Keratinocyte (primary cell): ENCODE results near the gene ARHGAP15. TPM values are rescaled to one million over a fixed set of nuclear protein-coding genes. Genes with fewer than 3 reads are reported as not detected.

Experiments
- DNase-seq: peaks from one replicate; pipeline ENCODE4 v3.0.0-alpha.2; 2011; ENCODE audit warnings: low read depth, missing footprints, low spot score
- FAIRE-seq: peaks from 2 replicates; lab custom pipeline; 2011; peaks lifted over from hg19 to GRCh38; lab: Jason Lieb, UNC
- H2AFZ ChIP-seq: 2 replicates; pipeline ENCODE4 v1.6.0; 2012; ENCODE audit warnings: low read length, control low read depth, inconsistent platforms; ENCODE audit not compliant: control insufficient read depth
- H3K27ac ChIP-seq: 2 replicates; pipeline ENCODE4 v1.5.1; 2011; ENCODE audit warnings: low read length; ENCODE audit not compliant: control insufficient read depth, insufficient read depth
- H3K27me3 ChIP-seq: 3 replicates; pipeline ENCODE4 v1.6.0; 2011; ENCODE audit warnings: low read length; ENCODE audit not compliant: control insufficient read depth, insufficient read depth; ENCODE audit errors: extremely low read depth
- H3K36me3 ChIP-seq, 2 experiments: 2 replicates in 1 of 2; 3 replicates in 1 of 2; pipeline ENCODE4 v1.5.1; 2011; ENCODE audit warnings: low read length in 2 of 2, mild to moderate bottlenecking in 1 of 2; ENCODE audit not compliant: control insufficient read depth in 2 of 2, insufficient read depth in 2 of 2; ENCODE audit errors: extremely low read depth in 1 of 2
- H3K4me1 ChIP-seq: 3 replicates; pipeline ENCODE4 v1.5.1; 2011; ENCODE audit warnings: low read length; ENCODE audit not compliant: control insufficient read depth, insufficient read depth; ENCODE audit errors: extremely low read depth
- H3K4me2 ChIP-seq: 3 replicates; pipeline ENCODE4 v1.6.0; 2011; ENCODE audit warnings: low read depth, low read length; ENCODE audit not compliant: control insufficient read depth, insufficient read depth; ENCODE audit errors: extremely low read depth
- H3K4me3 ChIP-seq, 3 experiments: fragments of 200-600 bp in 1 of 3; sonication (generic) in 1 of 3; 2 replicates in 2 of 3; 3 replicates in 1 of 3; pipeline ENCODE4 v1.5.1; 2011 to 2016; ENCODE audit warnings: low read length in 3 of 3, mild to moderate bottlenecking in 3 of 3, control low read depth in 2 of 3, inconsistent platforms in 1 of 3, low read depth in 1 of 3, mixed read lengths in 1 of 3, mixed run types in 1 of 3, moderate library complexity in 1 of 3; ENCODE audit not compliant: control insufficient read depth in 2 of 3, insufficient read depth in 2 of 3; ENCODE audit errors: extremely low read depth in 1 of 3
- H3K79me2 ChIP-seq: 2 replicates; pipeline ENCODE4 v1.6.0; 2012; ENCODE audit warnings: low read length; ENCODE audit not compliant: control insufficient read depth, insufficient read depth
- H3K9ac ChIP-seq: 3 replicates; pipeline ENCODE4 v1.6.0; 2011; ENCODE audit warnings: low read length; ENCODE audit not compliant: control insufficient read depth, insufficient read depth; ENCODE audit errors: extremely low read depth
- H3K9me1 ChIP-seq: 3 replicates; pipeline ENCODE4 v1.6.0; 2011; ENCODE audit warnings: low read length; ENCODE audit not compliant: control insufficient read depth, insufficient read depth; ENCODE audit errors: extremely low read depth
- H3K9me3 ChIP-seq: 2 replicates; pipeline ENCODE4 v1.5.1; 2012; ENCODE audit warnings: low read depth, low read length; ENCODE audit not compliant: control insufficient read depth
- H4K20me1 ChIP-seq: 3 replicates; pipeline ENCODE4 v1.6.0; 2011; ENCODE audit warnings: low read length; ENCODE audit not compliant: control insufficient read depth, insufficient read depth; ENCODE audit errors: extremely low read depth
- EZH2 ChIP-seq: IDR thresholded peaks from one replicate; pipeline ENCODE4 v1.6.1; 2012; ENCODE audit warnings: inconsistent platforms, mild to moderate bottlenecking, low read length, moderate library complexity
- dilution Hi-C: fragments of 300-500 bp; cut with MboI; formaldehyde crosslinking; loops from one replicate; pipeline ENCODE4 v1.7.0; 2020; ENCODE audit warnings: low sequenced_read_pairs; ENCODE audit not compliant: extremely low pct_ligation_motif_present
- polyA plus RNA-seq, 5 experiments: library from polyadenylated mRNA; depleted of rRNA in 3 of 5; stranded (reverse) in 3 of 5; stranded (forward) in 1 of 5; unstranded in 1 of 5; fragments of >200 nt; gene quantifications; 1 replicate in 1 of 5; 2 replicates in 3 of 5; 3 replicates in 1 of 5; pipeline versions ENCODE4 v1.2.1 to v1.2.3, GENCODE V29; 2011 to 2012; ENCODE audit warnings: missing spikeins in 2 of 5, low read depth in 1 of 5, low replicate concordance in 1 of 5
- TF ChIP-seq, protein P1 (sequence below), 3 experiments: IDR thresholded peaks in 1 of 3; conservative IDR thresholded peaks in 1 of 3; optimal IDR thresholded peaks in 1 of 3; 2 replicates in 2 of 3; 3 replicates in 1 of 3; pipeline versions ENCODE3 to v1.5.1; 2011; ENCODE audit warnings: low read length in 3 of 3, mild to moderate bottlenecking in 3 of 3, moderate library complexity in 2 of 3, control low read depth in 1 of 3, inconsistent platforms in 1 of 3; ENCODE audit not compliant: insufficient read depth in 2 of 3; ENCODE audit errors: extremely low read depth in 1 of 3

Gene ARHGAP15
- polyA plus RNA-seq, 1 donor (not counting 4 experiments of a cell fraction or from before 2014, with no cell fraction given), result not detected

GRCh38 chr2:143425896-143426295 is 296.7 kb downstream of the ARHGAP15 start:
- dilution Hi-C loops, result no loop called here
- DNase-seq (no peak), FAIRE-seq (no peak)
- Histone ChIP-seq H3K27ac (no peak overlapping the region), H3K27me3 (no peaks in the 10 kb centered on the region), H2AFZ (no peak overlapping the region), H3K4me3 (no peak overlapping the region), H4K20me1 (no peaks in the 10 kb centered on the region), H3K9ac (no peak overlapping the region), H3K36me3 (no peaks in the 10 kb centered on the region), H3K9me3 (no peaks in the 10 kb centered on the region), H3K9me1 (no peaks in the 10 kb centered on the region), H3K4me1 (no peaks in the 10 kb centered on the region), H3K79me2 (no peaks in the 10 kb centered on the region), H3K4me2 (no peak overlapping the region)
- TF ChIP-seq EZH2, result no peak
- TF ChIP-seq, protein P1, sequence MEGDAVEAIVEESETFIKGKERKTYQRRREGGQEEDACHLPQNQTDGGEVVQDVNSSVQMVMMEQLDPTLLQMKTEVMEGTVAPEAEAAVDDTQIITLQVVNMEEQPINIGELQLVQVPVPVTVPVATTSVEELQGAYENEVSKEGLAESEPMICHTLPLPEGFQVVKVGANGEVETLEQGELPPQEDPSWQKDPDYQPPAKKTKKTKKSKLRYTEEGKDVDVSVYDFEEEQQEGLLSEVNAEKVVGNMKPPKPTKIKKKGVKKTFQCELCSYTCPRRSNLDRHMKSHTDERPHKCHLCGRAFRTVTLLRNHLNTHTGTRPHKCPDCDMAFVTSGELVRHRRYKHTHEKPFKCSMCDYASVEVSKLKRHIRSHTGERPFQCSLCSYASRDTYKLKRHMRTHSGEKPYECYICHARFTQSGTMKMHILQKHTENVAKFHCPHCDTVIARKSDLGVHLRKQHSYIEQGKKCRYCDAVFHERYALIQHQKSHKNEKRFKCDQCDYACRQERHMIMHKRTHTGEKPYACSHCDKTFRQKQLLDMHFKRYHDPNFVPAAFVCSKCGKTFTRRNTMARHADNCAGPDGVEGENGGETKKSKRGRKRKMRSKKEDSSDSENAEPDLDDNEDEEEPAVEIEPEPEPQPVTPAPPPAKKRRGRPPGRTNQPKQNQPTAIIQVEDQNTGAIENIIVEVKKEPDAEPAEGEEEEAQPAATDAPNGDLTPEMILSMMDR (optimal IDR thresholded peaks at IDR 0.05 in 1 of 3, IDR thresholded peaks at IDR 0.05 in 1 of 3, conservative IDR thresholded peaks at IDR 0.05 in 1 of 3; ENCODE audit: extremely low read depth in 1 of 3, insufficient read depth in 2 of 3, low read length in 3 of 3), result no peak

GRCh38 chr2:143426296-143426695 is 297.1 kb downstream of the ARHGAP15 start:
- no peaks in the 10 kb centered on the region for H3K9me3 ChIP-seq
- no peak overlapping the region for H3K4me2 ChIP-seq
- H3K79me2 ChIP-seq, result no peaks in the 10 kb centered on the region
- TF ChIP-seq, protein P1 (optimal IDR thresholded peaks at IDR 0.05 in 1 of 3, IDR thresholded peaks at IDR 0.05 in 1 of 3, conservative IDR thresholded peaks at IDR 0.05 in 1 of 3; ENCODE audit: extremely low read depth in 1 of 3, insufficient read depth in 2 of 3, low read length in 3 of 3), result no peak
- TF ChIP-seq EZH2, result no peak
- dilution Hi-C loops, result no loop called here
- H3K9me1 ChIP-seq, result no peaks in the 10 kb centered on the region
- H3K9ac ChIP-seq, result no peak overlapping the region
- no peak overlapping the region for H3K27ac ChIP-seq
- no peaks in the 10 kb centered on the region for H4K20me1 ChIP-seq
- H3K27me3 ChIP-seq, result no peaks in the 10 kb centered on the region
- no peak for DNase-seq
- H3K4me3 ChIP-seq, result no peak overlapping the region
- FAIRE-seq, result no peak
- no peak overlapping the region for H2AFZ ChIP-seq
- no peaks in the 10 kb centered on the region for H3K36me3 ChIP-seq
- no peaks in the 10 kb centered on the region for H3K4me1 ChIP-seq
